ENCODE results near the gene ITGB1BP2. TPM values are rescaled to one million over a fixed set of nuclear protein-coding genes. Genes with fewer than 3 reads are reported as not detected.
"Not testable (repeated sequence)": the region's sequence is repeated elsewhere in the genome, so short reads cannot be mapped to it uniquely, and the experiment has no call there.

ITGB1BP2 gene
- total RNA-seq, 1 experiment from 2014 or later = 1.2 TPM

DNA sequence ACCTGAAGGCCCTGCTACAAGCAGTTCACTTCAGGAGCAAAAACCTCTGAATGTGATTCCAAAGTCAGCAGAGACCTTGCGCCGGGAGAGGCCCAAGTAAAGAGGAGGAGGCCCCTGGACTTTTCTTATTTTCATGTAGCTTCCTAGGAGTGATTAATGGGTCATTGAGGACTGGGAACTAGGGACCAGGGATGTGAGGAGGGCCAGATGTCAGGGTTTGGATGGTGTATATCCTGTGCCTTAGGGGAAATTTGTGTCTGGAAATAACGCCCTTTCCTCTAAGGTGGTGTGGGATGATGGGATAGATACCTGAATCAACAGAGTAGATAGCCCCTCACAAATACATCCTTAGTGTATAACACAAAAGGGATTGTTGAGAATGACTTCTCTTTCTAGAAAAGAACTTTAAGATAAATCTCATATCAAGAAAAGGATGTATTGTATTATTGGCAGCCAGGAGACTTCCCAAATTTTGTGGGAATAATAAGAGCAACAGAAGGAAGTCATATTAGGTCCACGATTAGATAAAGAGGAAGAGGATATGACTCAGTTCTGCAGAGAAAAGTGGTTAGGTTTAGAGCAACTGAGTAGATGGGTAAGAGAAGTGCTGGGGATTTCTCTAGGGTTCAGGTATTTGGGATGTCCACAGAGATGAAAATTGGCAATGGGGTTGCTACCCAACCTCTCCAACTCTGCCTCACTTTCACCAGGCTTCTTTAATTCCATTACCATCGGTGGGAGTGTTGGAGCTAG is 1.1 kb downstream of the ITGB1BP2 start:
- no peak for DNase-seq (ENCODE audit: low spot score)

DNA sequence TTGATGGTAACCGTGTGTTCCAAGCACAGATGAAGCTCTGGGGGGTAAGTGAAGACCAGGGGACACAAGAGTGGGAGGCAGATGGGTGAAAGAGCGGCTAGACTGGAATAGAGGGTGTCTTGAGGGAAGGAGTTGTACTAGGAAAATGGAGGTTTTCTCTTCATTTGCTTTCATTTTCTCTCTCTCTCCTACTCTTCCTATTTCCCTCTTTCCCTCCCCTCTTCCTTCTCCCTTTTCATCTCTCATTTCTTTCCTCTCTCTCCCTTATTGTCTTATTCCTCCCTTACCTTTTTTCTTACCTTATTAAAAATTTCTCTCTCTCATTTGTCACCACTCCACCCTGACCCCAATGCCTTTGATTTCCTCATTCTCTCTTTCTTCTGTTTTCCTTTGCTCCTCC is 3.0 kb downstream of the ITGB1BP2 start:
- no peak for DNase-seq (ENCODE audit: low spot score)

- DNase-seq (ENCODE audit: low spot score) = no peak
These were observed 14.4 kb downstream of the ITGB1BP2 start for GRCh38 chrX:71315917-71316316.

GRCh38 chrX:71316959-71317358 is 15.4 kb downstream of the ITGB1BP2 start:
- not testable (repeated sequence) for DNase-seq (ENCODE audit: low spot score)

GRCh38 chrX:71320126-71320525 is 18.6 kb downstream of the ITGB1BP2 start:
- DNase-seq (ENCODE audit: low spot score) = no peak

GRCh38 chrX:71321731-71322130 is 20.2 kb downstream of the ITGB1BP2 start:
- no peak for DNase-seq (ENCODE audit: low spot score)

- DNase-seq (ENCODE audit: low spot score) = not testable (repeated sequence)
These were observed 22.9 kb downstream of the ITGB1BP2 start for GRCh38 chrX:71324452-71324851.

- no peak for DNase-seq (ENCODE audit: low spot score)
These were observed 24.8 kb downstream of the ITGB1BP2 start for GRCh38 chrX:71326394-71326793.

GRCh38 chrX:71349151-71349665 is 47.7 kb downstream of the ITGB1BP2 start:
- DNase-seq (ENCODE audit: low spot score) = not testable (repeated sequence)

DNA sequence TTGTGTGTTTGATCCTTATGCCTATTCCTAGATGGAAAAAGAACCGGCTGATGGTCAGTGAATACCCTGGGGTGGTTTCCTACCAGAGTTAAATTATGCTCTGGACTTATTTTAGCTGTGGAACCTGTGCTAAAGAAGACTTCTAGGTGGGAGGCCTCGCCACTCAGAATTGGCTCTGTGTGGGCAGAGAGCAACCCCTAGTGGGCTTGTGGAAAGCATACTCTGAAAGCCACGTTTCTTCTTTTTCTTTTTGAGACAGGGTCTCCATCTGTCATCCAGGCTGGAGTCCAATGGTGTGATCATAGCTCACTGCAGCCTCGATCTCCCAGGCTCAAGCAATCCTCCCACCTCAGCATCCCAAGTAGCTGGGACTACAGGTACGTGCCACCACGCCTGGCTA is 48.3 kb downstream of the ITGB1BP2 start:
- DNase-seq (ENCODE audit: low spot score) = not testable (repeated sequence)

DNA sequence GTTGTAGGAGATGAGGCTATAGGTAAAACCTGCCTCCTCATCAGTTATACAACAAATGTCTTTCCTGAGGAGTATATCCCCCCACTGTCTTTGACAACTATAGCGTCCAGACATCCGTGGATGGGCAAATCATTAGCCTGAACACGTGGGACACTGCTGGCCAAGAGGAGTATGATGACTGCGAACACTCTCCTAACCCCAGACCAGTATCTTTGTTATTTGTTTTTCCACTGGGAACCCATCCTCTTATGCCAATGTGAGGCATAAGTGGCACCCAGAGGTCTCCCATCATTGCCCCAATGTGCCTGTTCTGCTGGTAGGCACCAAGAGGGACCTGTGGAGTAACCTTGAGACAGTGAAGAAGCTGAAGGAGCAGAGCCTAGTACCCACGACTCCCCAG is 50.9 kb downstream of the ITGB1BP2 start:
- not testable (repeated sequence) for DNase-seq (ENCODE audit: low spot score)

Other genes starting within 250 kb of the ITGB1BP2 start
- 69.0 and 101 TPM in 2 replicates for gene SNX12, start 233.4 kb upstream of the ITGB1BP2 start, total RNA-seq (2014; rRNA removed; shearing (Covaris generic))
- 0.98 and 2.4 TPM in 2 replicates for gene FOXO4, start 205.9 kb upstream of the ITGB1BP2 start, total RNA-seq (2014; rRNA removed; shearing (Covaris generic))
- not detected in 2 replicates for gene CXorf65, start 195.0 kb upstream of the ITGB1BP2 start, total RNA-seq (2014; rRNA removed; shearing (Covaris generic))
- gene IL2RG, start 190.2 kb upstream of the ITGB1BP2 start, total RNA-seq (2014; rRNA removed; shearing (Covaris generic)) = 0.22 and 1.4 TPM in 2 replicates
- 16.9 and 26.8 TPM in 2 replicates for gene MED12, start 183.2 kb upstream of the ITGB1BP2 start, total RNA-seq (2014; rRNA removed; shearing (Covaris generic))
- gene NLGN3, start 156.9 kb upstream of the ITGB1BP2 start, total RNA-seq (2014; rRNA removed; shearing (Covaris generic)) = 0.22 and 0.72 TPM in 2 replicates
- not detected in 2 replicates for gene GJB1, start 78.5 kb upstream of the ITGB1BP2 start, total RNA-seq (2014; rRNA removed; shearing (Covaris generic))
- gene ZMYM3, start 47.6 kb upstream of the ITGB1BP2 start, total RNA-seq (2014; rRNA removed; shearing (Covaris generic)) = 15.5 and 16.8 TPM in 2 replicates
- gene NONO, start 18.1 kb upstream of the ITGB1BP2 start, total RNA-seq (2014; rRNA removed; shearing (Covaris generic)) = 512 and 514 TPM in 2 replicates
- 30.6 and 37.2 TPM in 2 replicates for gene TAF1, start 64.6 kb downstream of the ITGB1BP2 start, total RNA-seq (2014; rRNA removed; shearing (Covaris generic))
- gene OGT, start 231.4 kb downstream of the ITGB1BP2 start, total RNA-seq (2014; rRNA removed; shearing (Covaris generic)) = 51.9 and 55.3 TPM in 2 replicates